Naive thymus-derived CD8-positive, alpha-beta T cell (primary cell): ENCODE results near the gene SOD3. TPM values are rescaled to one million over a fixed set of nuclear protein-coding genes. Genes with fewer than 3 reads are reported as not detected.

Experiments
- ATAC-seq, 2 donors: fragments of 150-1000 bp; cut with Tn5 transposase in 1 of 2; sonication (Bioruptor Pico), chemical (Tn5 transposase) in 1 of 2; 1 replicate in 1 of 2; 2 replicates in 1 of 2; pipeline ENCODE4 v1.10.0; 2021; ENCODE audit warnings: mild to moderate bottlenecking in 2 of 2, moderate library complexity in 2 of 2
- POLR2A ChIA-PET: fragments of 350-600 bp; sonication (Branson Sonifier 250); formaldehyde crosslinking; loops from one replicate; lab custom pipeline; 2021; ENCODE audit warnings: antibody characterized with exemption; lab: Charles Lee
- DNase-seq, 10 donors: peaks; one replicate each; pipeline versions ENCODE4 v3.0.0 to v3.0.0-alpha.2; 2020 to 2022
- H3K27ac Mint-ChIP-seq, 10 donors: one replicate each; pipeline ENCODE4 v1.8.0; 2020 to 2022; ENCODE audit warnings: mild to moderate bottlenecking in 10 of 10, mixed read lengths in 10 of 10, moderate library complexity in 4 of 10, inconsistent platforms in 1 of 10
- H3K27me3 Mint-ChIP-seq, 5 donors: one replicate each; pipeline ENCODE4 v1.8.0; 2021 to 2022; ENCODE audit warnings: mixed read lengths in 5 of 5
- H3K36me3 Mint-ChIP-seq, 3 donors: one replicate each; pipeline ENCODE4 v1.8.0; 2020 to 2022; ENCODE audit warnings: mixed read lengths in 3 of 3, mild to moderate bottlenecking in 2 of 3, inconsistent platforms in 1 of 3
- H3K4me1 Mint-ChIP-seq, 4 donors: one replicate each; pipeline ENCODE4 v1.8.0; 2021 to 2022; ENCODE audit warnings: mixed read lengths in 4 of 4
- H3K4me3 Mint-ChIP-seq, 10 donors: one replicate each; pipeline ENCODE4 v1.8.0; 2020 to 2022; ENCODE audit warnings: mild to moderate bottlenecking in 10 of 10, mixed read lengths in 10 of 10, moderate library complexity in 6 of 10, inconsistent platforms in 1 of 10
- H3K9me3 Mint-ChIP-seq, 9 donors: one replicate each; pipeline ENCODE4 v1.8.0; 2020 to 2022; ENCODE audit warnings: mixed read lengths in 9 of 9, mild to moderate bottlenecking in 3 of 9, inconsistent platforms in 1 of 9, moderate library complexity in 1 of 9
- polyA plus RNA-seq, 3 donors: library from polyadenylated mRNA; unstranded; fragments of 300-500 nt; fragmentation: Illumina TruSeq; gene quantifications; one replicate each; pipeline ENCODE4 v1.2.3, GENCODE V29; 2021
- total RNA-seq, 8 experiments: library from RNA in 2 of 8; stranded (reverse) in 2 of 8; gene quantifications; one replicate each; pipeline ENCODE4 v1.2.3 and lab custom pipeline; 2021 to 2026

SOD3 gene
- total and polyA plus RNA-seq, 5 experiments from 2014 or later = not detected

- H3K27ac Mint-ChIP-seq = no peak overlapping the region
- DNase-seq (no peak), ATAC-seq (no peak)
- H3K36me3 Mint-ChIP-seq = no peaks in the 10 kb centered on the region
- H3K27me3 Mint-ChIP-seq = peaks cover 1 to 27% (median 2%) of the 10 kb centered on the region in 5 donors
- H3K9me3 Mint-ChIP-seq = no peaks in the 10 kb centered on the region
- H3K4me3 Mint-ChIP-seq = no peak overlapping the region
- POLR2A ChIA-PET = no interaction called here
- H3K4me1 Mint-ChIP-seq = no peaks in the 10 kb centered on the region
Measured at GRCh38 chr4:24778464-24779225, 16.7 kb upstream of the SOD3 start.

GRCh38 chr4:24780936-24781495 is 14.4 kb upstream of the SOD3 start:
- ATAC-seq (no peak), DNase-seq (no peak)
- Mint-ChIP-seq H3K27ac (no peak overlapping the region), H3K9me3 (peaks cover 0 to 3% (median 0%) of the 10 kb centered on the region in 9 donors), H3K4me1 (no peaks in the 10 kb centered on the region), H3K4me3 (no peak overlapping the region), H3K36me3 (no peaks in the 10 kb centered on the region), H3K27me3 (peaks cover 0 to 19% (median 2%) of the 10 kb centered on the region in 5 donors)
- POLR2A ChIA-PET = no interaction called here

- H3K4me3 Mint-ChIP-seq = no peak overlapping the region
- no peak overlapping the region for H3K27ac Mint-ChIP-seq
- POLR2A ChIA-PET = no interaction called here
- no peaks in the 10 kb centered on the region for H3K36me3 Mint-ChIP-seq
- no peak for DNase-seq
- H3K27me3 Mint-ChIP-seq = peaks cover 0 to 17% (median 0%) of the 10 kb centered on the region in 5 donors
- peaks cover 0 to 5% (median 0%) of the 10 kb centered on the region in 9 donors for H3K9me3 Mint-ChIP-seq
- ATAC-seq = no peak
- no peaks in the 10 kb centered on the region for H3K4me1 Mint-ChIP-seq
Measured at GRCh38 chr4:24781999-24782745, 13.2 kb upstream of the SOD3 start.

- no peak overlapping the region for H3K27ac Mint-ChIP-seq
- no peak for ATAC-seq
Measured at GRCh38 chr4:24783506-24783905, 11.9 kb upstream of the SOD3 start.

GRCh38 chr4:24791043-24791442 is 4.3 kb upstream of the SOD3 start:
- Mint-ChIP-seq H3K9me3 (peaks cover 0 to 13% (median 7%) of the 10 kb centered on the region in 9 donors), H3K36me3 (peaks cover 0 to 4% (median 0%) of the 10 kb centered on the region in 3 donors), H3K4me1 (no peaks in the 10 kb centered on the region), H3K27me3 (peaks cover 4 to 29% (median 16%) of the 10 kb centered on the region in 5 donors), H3K4me3 (no peak overlapping the region), H3K27ac (no peak overlapping the region)
- no peak for DNase-seq
- no peak for ATAC-seq
- POLR2A ChIA-PET = no interaction called here

More at GRCh38 chr4:24783506-24783905, 11.9 kb upstream of the SOD3 start:
- peaks cover 0 to 10% (median 6%) of the 10 kb centered on the region in 9 donors for H3K9me3 Mint-ChIP-seq
- DNase-seq = no peak
- H3K27me3 Mint-ChIP-seq = peaks cover 0 to 4% (median 2%) of the 10 kb centered on the region in 5 donors
- no peaks in the 10 kb centered on the region for H3K4me1 Mint-ChIP-seq
- H3K36me3 Mint-ChIP-seq = peaks cover 0 to 4% (median 0%) of the 10 kb centered on the region in 3 donors
- POLR2A ChIA-PET = no interaction called here
- no peak overlapping the region for H3K4me3 Mint-ChIP-seq

GRCh38 chr4:24792552-24792951 is 2.8 kb upstream of the SOD3 start:
- POLR2A ChIA-PET = no interaction called here
- no peak for DNase-seq
- ATAC-seq = no peak
- Mint-ChIP-seq H3K27me3 (peaks cover 4 to 29% (median 22%) of the 10 kb centered on the region in 5 donors), H3K9me3 (peaks cover 0 to 10% (median 7%) of the 10 kb centered on the region in 9 donors), H3K4me3 (no peak overlapping the region), H3K36me3 (peaks cover 0 to 4% (median 0%) of the 10 kb centered on the region in 3 donors), H3K4me1 (no peaks in the 10 kb centered on the region), H3K27ac (no peak overlapping the region)

GRCh38 chr4:24793219-24794005 is 2.0 kb upstream of the SOD3 start:
- no peak for ATAC-seq
- H3K36me3 Mint-ChIP-seq = no peaks in the 10 kb centered on the region
- H3K4me1 Mint-ChIP-seq = no peaks in the 10 kb centered on the region
- no peak overlapping the region for H3K27ac Mint-ChIP-seq
- peaks cover 8 to 35% (median 29%) of the 10 kb centered on the region in 5 donors for H3K27me3 Mint-ChIP-seq
- peaks cover 0 to 5% (median 2%) of the 10 kb centered on the region in 9 donors for H3K9me3 Mint-ChIP-seq
- no peak for DNase-seq
- POLR2A ChIA-PET = no interaction called here
- no peak overlapping the region for H3K4me3 Mint-ChIP-seq

GRCh38 chr4:24794051-24794450 is 1.3 kb upstream of the SOD3 start:
- H3K27me3 Mint-ChIP-seq = peaks cover 14 to 42% (median 35%) of the 10 kb centered on the region in 5 donors
- POLR2A ChIA-PET = no interaction called here
- no peak overlapping the region for H3K4me3 Mint-ChIP-seq
- peaks cover 0 to 2% (median under 1%) of the 10 kb centered on the region in 4 donors for H3K4me1 Mint-ChIP-seq
- no peaks in the 10 kb centered on the region for H3K36me3 Mint-ChIP-seq
- no peak for DNase-seq
- no peak overlapping the region for H3K27ac Mint-ChIP-seq
- H3K9me3 Mint-ChIP-seq = no peaks in the 10 kb centered on the region
- ATAC-seq = no peak

GRCh38 chr4:24794480-24794879 is 893 bp upstream of the SOD3 start:
- H3K4me3 Mint-ChIP-seq = no peak overlapping the region
- no peaks in the 10 kb centered on the region for H3K36me3 Mint-ChIP-seq
- POLR2A ChIA-PET = no interaction called here
- no peaks in the 10 kb centered on the region for H3K9me3 Mint-ChIP-seq
- no peak overlapping the region for H3K27ac Mint-ChIP-seq
- ATAC-seq = no peak
- peaks cover 13 to 44% (median 33%) of the 10 kb centered on the region in 5 donors for H3K27me3 Mint-ChIP-seq
- peaks cover 0 to 2% (median under 1%) of the 10 kb centered on the region in 4 donors for H3K4me1 Mint-ChIP-seq
- DNase-seq = no peak

GRCh38 chr4:24795666-24796381 is 451 bp downstream of the SOD3 start:
- Mint-ChIP-seq H3K9me3 (peaks cover 0 to 2% (median 0%) of the 10 kb centered on the region in 9 donors), H3K4me3 (no peak overlapping the region), H3K36me3 (no peaks in the 10 kb centered on the region), H3K4me1 (peaks cover 2 to 6% (median 2%) of the 10 kb centered on the region in 4 donors), H3K27me3 (peaks cover 16 to 50% (median 32%) of the 10 kb centered on the region in 5 donors), H3K27ac (no peak overlapping the region)
- DNase-seq (no peak), ATAC-seq (no peak)
- POLR2A ChIA-PET = no interaction called here

- Mint-ChIP-seq H3K9me3 (peaks cover 0 to 2% (median 0%) of the 10 kb centered on the region in 9 donors), H3K4me3 (no peak overlapping the region), H3K36me3 (no peaks in the 10 kb centered on the region), H3K27ac (no peak overlapping the region), H3K4me1 (peaks cover 2 to 7% (median 4%) of the 10 kb centered on the region in 4 donors), H3K27me3 (peaks cover 20 to 58% (median 37%) of the 10 kb centered on the region in 5 donors)
- ATAC-seq = no peak
- POLR2A ChIA-PET = no interaction called here
- DNase-seq = no peak
Measured at GRCh38 chr4:24796620-24797019, 1.2 kb downstream of the SOD3 start.
